Esophagus squamous epithelium (tissue), 4 donors: ENCODE measurements around the gene MRRF.

ENCODE experiments used
- POLR2A ChIP-seq, 4 donors: fragments of 450-650 bp; IDR thresholded peaks; one replicate each; pipeline ENCODE4 v1.6.1; 2017; ENCODE audit warnings: antibody characterized with exemption in 4 of 4, mild to moderate bottlenecking in 4 of 4, moderate library complexity in 3 of 4
- TF ChIP-seq, protein P1 (sequence below), 6 experiments: fragments of 450-650 bp in 4 of 6; fragments of 200-600 bp in 2 of 6; sonication (generic) in 2 of 6; IDR thresholded peaks; one replicate each; pipeline ENCODE4 v1.5.1; 2016 to 2019; ENCODE audit warnings: antibody characterized with exemption in 6 of 6, mild to moderate bottlenecking in 4 of 6, moderate library complexity in 4 of 6

DNA sequence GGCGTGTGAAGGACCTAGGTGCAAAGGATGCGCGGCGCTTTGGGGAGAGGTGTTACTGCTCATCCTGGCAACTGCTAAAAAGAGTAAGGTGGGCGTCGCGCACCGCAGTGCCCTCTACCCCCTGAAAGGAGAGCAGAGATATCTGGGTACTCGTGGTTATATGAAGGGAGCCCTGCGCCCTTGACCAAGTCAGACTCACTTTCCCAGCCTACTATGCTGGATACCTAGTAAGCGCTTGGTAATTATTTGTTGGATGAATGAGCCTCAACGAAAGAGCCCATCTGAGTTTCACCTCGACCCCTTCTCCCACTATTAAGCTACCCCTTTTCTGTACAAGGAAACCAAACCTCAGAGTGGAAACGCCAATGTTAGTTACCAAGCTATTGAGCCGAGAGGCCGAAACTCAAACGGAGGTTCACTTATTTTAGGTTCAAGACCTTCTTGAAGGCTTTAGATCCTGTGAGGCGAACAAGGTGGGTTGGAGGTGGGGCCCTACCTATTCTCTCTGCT is 44.0 kb upstream of the MRRF start:
- TF ChIP-seq POLR2A (IDR thresholded peaks at IDR 0.05), result no peak
- TF ChIP-seq, protein P1, sequence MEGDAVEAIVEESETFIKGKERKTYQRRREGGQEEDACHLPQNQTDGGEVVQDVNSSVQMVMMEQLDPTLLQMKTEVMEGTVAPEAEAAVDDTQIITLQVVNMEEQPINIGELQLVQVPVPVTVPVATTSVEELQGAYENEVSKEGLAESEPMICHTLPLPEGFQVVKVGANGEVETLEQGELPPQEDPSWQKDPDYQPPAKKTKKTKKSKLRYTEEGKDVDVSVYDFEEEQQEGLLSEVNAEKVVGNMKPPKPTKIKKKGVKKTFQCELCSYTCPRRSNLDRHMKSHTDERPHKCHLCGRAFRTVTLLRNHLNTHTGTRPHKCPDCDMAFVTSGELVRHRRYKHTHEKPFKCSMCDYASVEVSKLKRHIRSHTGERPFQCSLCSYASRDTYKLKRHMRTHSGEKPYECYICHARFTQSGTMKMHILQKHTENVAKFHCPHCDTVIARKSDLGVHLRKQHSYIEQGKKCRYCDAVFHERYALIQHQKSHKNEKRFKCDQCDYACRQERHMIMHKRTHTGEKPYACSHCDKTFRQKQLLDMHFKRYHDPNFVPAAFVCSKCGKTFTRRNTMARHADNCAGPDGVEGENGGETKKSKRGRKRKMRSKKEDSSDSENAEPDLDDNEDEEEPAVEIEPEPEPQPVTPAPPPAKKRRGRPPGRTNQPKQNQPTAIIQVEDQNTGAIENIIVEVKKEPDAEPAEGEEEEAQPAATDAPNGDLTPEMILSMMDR (IDR thresholded peaks at IDR 0.05), result no peak
